ENCODE results near the gene DES. TPM values are rescaled to one million over a fixed set of nuclear protein-coding genes. Genes with fewer than 3 reads are reported as not detected.

DES gene
- total RNA-seq, 1 donor from 2014 or later, result not detected

- intact Hi-C loops (cut with micrococcal nuclease), result no loop called here
- no peak for TF ChIP-seq CTCF (IDR thresholded peaks at IDR 0.05)
- no peaks in the 10 kb centered on the region for H3K9me3 Mint-ChIP-seq
- ChIA-PET POLR2A (no interaction called here), CTCF (interaction anchor here (1.9 kb wide), 1 partner anchor 99 kb away, joined by 5 read pairs; no protein-coding TSS in a partner anchor)
- no peaks in the 10 kb centered on the region for H3K36me3 Mint-ChIP-seq (ENCODE audit: low read depth)
- H3K27me3 Mint-ChIP-seq, result peaks cover 27% of the 10 kb centered on the region
- DNase-seq (no peak), ATAC-seq (ENCODE audit: low read depth) (peak; percentile 37)
- no peak overlapping the region for H3K27ac Mint-ChIP-seq
- H3K4me1 Mint-ChIP-seq, result no peaks in the 10 kb centered on the region
- no peak overlapping the region for H3K4me3 Mint-ChIP-seq
These were observed 12.7 kb downstream of the DES start for GRCh38 chr2:219430633-219431615.

- no peaks in the 10 kb centered on the region for H3K36me3 Mint-ChIP-seq (ENCODE audit: low read depth)
- TF ChIP-seq CTCF (IDR thresholded peaks at IDR 0.05), result no peak
- H3K9me3 Mint-ChIP-seq, result no peaks in the 10 kb centered on the region
- no peak overlapping the region for H3K4me3 Mint-ChIP-seq
- intact Hi-C loops (cut with micrococcal nuclease), result no loop called here
- no peak overlapping the region for H3K27ac Mint-ChIP-seq
- peaks cover 29% of the 10 kb centered on the region for H3K27me3 Mint-ChIP-seq
- no peak for DNase-seq
- ChIA-PET CTCF (no interaction called here), POLR2A (no interaction called here)
- no peak for ATAC-seq (ENCODE audit: low read depth)
- no peaks in the 10 kb centered on the region for H3K4me1 Mint-ChIP-seq
These were observed 15.7 kb downstream of the DES start for GRCh38 chr2:219433666-219434467.

- no peak for ATAC-seq (ENCODE audit: low read depth)
- no peak overlapping the region for H3K4me3 Mint-ChIP-seq
- no peaks in the 10 kb centered on the region for H3K4me1 Mint-ChIP-seq
- H3K9me3 Mint-ChIP-seq, result no peaks in the 10 kb centered on the region
- intact Hi-C loops (cut with micrococcal nuclease), result no loop called here
- no peak for TF ChIP-seq CTCF (IDR thresholded peaks at IDR 0.05)
- H3K27ac Mint-ChIP-seq, result no peak overlapping the region
- CTCF ChIA-PET, result no interaction called here
- peaks cover 29% of the 10 kb centered on the region for H3K27me3 Mint-ChIP-seq
- H3K36me3 Mint-ChIP-seq (ENCODE audit: low read depth), result no peaks in the 10 kb centered on the region
- no peak for DNase-seq
- POLR2A ChIA-PET, result no interaction called here
These were observed 16.2 kb downstream of the DES start for GRCh38 chr2:219434468-219434717.

- no peak within 1 kb of the TSS for H3K4me3 Mint-ChIP-seq
- CTCF ChIA-PET, result interaction anchor here (1.9 kb wide), 1 partner anchor 95 kb away, joined by 6 read pairs; no protein-coding TSS in a partner anchor
- intact Hi-C loops (cut with micrococcal nuclease), result no loop called here
- TF ChIP-seq CTCF (IDR thresholded peaks at IDR 0.05), result no peak
- no peak for DNase-seq
- peaks cover 33% of the 10 kb centered on the region for H3K27me3 Mint-ChIP-seq
- H3K9me3 Mint-ChIP-seq, result no peaks in the 10 kb centered on the region
- POLR2A ChIA-PET, result no interaction called here
- H3K27ac Mint-ChIP-seq, result no peak within 1 kb of the TSS
- no peaks in the 10 kb centered on the region for H3K4me1 Mint-ChIP-seq
- ATAC-seq (ENCODE audit: low read depth), result no peak
- no peaks in the 10 kb centered on the region for H3K36me3 Mint-ChIP-seq (ENCODE audit: low read depth)
These were observed 16.7 kb downstream of the DES start, which contains the start of gene SPEG for GRCh38 chr2:219434718-219435525. Gene SPEG (plus strand): TSS chr2:219434843. CDS start chr2:219434978, 135 bp downstream.
